PC-9 (cell line): ENCODE results near the gene SAMD11. TPM values are rescaled to one million over a fixed set of nuclear protein-coding genes. Genes with fewer than 3 reads are reported as not detected.

Experiments
- BruUV-seq: library from RNA; stranded (reverse); fragments of 400-500 nt; replicated peaks from 2 replicates; lab custom pipeline; 2021; lab: Mats Ljungman, UMichigan
- CTCF ChIA-PET: fragments of 300-600 bp; sonication (Branson Sonifier 250); formaldehyde crosslinking; loops from one replicate; lab custom pipeline; 2022; ENCODE audit warnings: antibody characterized with exemption; lab: Charles Lee
- POLR2A ChIA-PET: fragments of 300-600 bp; sonication (Branson Sonifier 250); formaldehyde crosslinking; loops from one replicate; lab custom pipeline; 2022; ENCODE audit warnings: antibody characterized with exemption; ENCODE audit not compliant: unreplicated experiment; lab: Charles Lee
- DNase-seq, 2 experiments: peaks; one replicate each; pipeline versions ENCODE4 v3.0.0 to v3.0.0-alpha.2; 2015 to 2022; ENCODE audit warnings: mixed read lengths in 1 of 2
- H2AFZ ChIP-seq: fragments of 200-600 bp; sonication (generic); 2 replicates; pipeline ENCODE4 v1.8.1; 2017; ENCODE audit warnings: antibody characterized with exemption
- H3F3A ChIP-seq: fragments of 200-600 bp; sonication (generic); 2 replicates; pipeline ENCODE4 v1.8.1; 2017; ENCODE audit warnings: antibody characterized with exemption, mild to moderate bottlenecking, low read depth; ENCODE audit not compliant: insufficient read depth
- H3K27ac ChIP-seq: fragments of 200-600 bp; sonication (generic); 2 replicates; pipeline ENCODE4 v1.6.1; 2016; ENCODE audit warnings: mixed run types
- H3K27me3 ChIP-seq: fragments of 200-600 bp; sonication (generic); 2 replicates; pipeline ENCODE4 v1.6.1; 2016; ENCODE audit warnings: low read depth, mixed run types; ENCODE audit not compliant: insufficient read depth
- H3K36me3 ChIP-seq: fragments of 200-600 bp; sonication (generic); 2 replicates; pipeline ENCODE4 v1.6.1; 2016; ENCODE audit warnings: low read depth, mixed run types
- H3K4me1 ChIP-seq: fragments of 200-600 bp; sonication (generic); replicated peaks from 2 replicates; pipeline ENCODE4 v1.6.1; 2016; ENCODE audit warnings: mixed run types; ENCODE audit not compliant: insufficient read depth
- H3K4me2 ChIP-seq: fragments of 200-600 bp; sonication (generic); 2 replicates; pipeline ENCODE4 v1.6.1; 2017; ENCODE audit warnings: mixed run types
- H3K4me3 ChIP-seq: fragments of 200-600 bp; sonication (generic); 2 replicates; pipeline ENCODE4 v1.6.1; 2016; ENCODE audit warnings: mixed run types
- H3K79me2 ChIP-seq: fragments of 200-600 bp; sonication (generic); 2 replicates; pipeline ENCODE4 v1.6.1; 2017; ENCODE audit warnings: low read depth, mixed run types
- H3K9me2 ChIP-seq: fragments of 200-600 bp; sonication (generic); 2 replicates; pipeline ENCODE4 v1.8.1; 2017; ENCODE audit warnings: mild to moderate bottlenecking; ENCODE audit not compliant: insufficient read depth
- H3K9me3 ChIP-seq: fragments of 200-600 bp; sonication (generic); 2 replicates; pipeline ENCODE4 v1.8.1; 2016; ENCODE audit warnings: low read depth; ENCODE audit not compliant: insufficient read depth
- H4K20me1 ChIP-seq: fragments of 200-600 bp; sonication (generic); 2 replicates; pipeline ENCODE4 v1.8.1; 2017; ENCODE audit not compliant: insufficient read depth
- CTCF ChIP-seq: fragments of 200-600 bp; sonication (generic); conservative IDR thresholded peaks from 2 replicates; pipeline ENCODE4 v1.6.1; 2017; ENCODE audit warnings: mixed run types, antibody characterized with exemption, mild to moderate bottlenecking, moderate library complexity
- EZH2 ChIP-seq: fragments of 200-600 bp; sonication (generic); IDR thresholded peaks from 2 replicates; pipeline ENCODE4 v1.8.0; 2017; ENCODE audit warnings: antibody characterized with exemption, low read depth
- intact Hi-C: fragments of 100-400 bp; cut with micrococcal nuclease; formaldehyde crosslinking; loops from one replicate; pipeline ENCODE4 v1.10.0; 2022; ENCODE audit not compliant: unreplicated experiment
- total RNA-seq: library from RNA; stranded (reverse); gene quantifications from 2 replicates; pipeline ENCODE4 v1.2.3, GENCODE V29; 2021

SAMD11 gene
- total RNA-seq, 1 experiment from 2014 or later, result 0.59 TPM

DNA sequence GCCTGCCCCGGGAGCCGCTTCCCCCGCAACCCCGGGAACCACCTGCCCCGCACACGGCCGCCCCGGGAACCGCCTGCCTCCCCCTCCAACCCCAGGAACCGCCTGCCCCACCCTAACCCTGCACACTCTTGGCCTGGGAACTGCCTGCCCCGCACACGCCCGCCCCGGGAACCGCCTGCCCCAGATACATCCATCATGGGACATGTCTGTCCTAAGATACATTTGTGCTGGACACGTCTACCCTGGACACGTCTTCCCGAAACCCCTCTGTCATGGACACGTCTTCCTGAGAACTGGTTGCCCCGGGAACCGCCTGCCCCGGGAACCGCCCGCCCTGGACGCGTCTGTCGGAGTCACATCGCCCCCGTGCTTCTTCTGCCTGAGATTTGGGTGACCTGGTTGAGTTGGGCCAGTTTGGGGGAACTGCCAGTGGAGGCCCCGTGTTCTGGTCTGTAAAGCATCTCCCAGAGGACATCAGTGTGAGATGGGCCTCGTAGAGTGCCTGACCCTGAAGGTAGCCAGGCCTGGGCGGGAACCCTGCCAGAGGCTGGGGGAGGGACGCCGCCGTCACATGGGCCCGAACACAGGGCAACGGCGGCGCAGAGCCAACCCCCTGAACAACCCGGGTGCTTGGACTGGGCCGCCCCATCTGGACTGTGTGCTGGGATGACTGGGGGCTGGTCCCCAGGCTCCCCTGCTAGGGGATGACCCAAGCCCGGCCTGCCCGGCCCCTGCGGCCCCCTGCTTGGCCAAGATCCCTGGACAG is 54.5 kb downstream of the SAMD11 start:
- no TSS peak for BruUV-seq
- POLR2A ChIA-PET, result no interaction called here

DNA sequence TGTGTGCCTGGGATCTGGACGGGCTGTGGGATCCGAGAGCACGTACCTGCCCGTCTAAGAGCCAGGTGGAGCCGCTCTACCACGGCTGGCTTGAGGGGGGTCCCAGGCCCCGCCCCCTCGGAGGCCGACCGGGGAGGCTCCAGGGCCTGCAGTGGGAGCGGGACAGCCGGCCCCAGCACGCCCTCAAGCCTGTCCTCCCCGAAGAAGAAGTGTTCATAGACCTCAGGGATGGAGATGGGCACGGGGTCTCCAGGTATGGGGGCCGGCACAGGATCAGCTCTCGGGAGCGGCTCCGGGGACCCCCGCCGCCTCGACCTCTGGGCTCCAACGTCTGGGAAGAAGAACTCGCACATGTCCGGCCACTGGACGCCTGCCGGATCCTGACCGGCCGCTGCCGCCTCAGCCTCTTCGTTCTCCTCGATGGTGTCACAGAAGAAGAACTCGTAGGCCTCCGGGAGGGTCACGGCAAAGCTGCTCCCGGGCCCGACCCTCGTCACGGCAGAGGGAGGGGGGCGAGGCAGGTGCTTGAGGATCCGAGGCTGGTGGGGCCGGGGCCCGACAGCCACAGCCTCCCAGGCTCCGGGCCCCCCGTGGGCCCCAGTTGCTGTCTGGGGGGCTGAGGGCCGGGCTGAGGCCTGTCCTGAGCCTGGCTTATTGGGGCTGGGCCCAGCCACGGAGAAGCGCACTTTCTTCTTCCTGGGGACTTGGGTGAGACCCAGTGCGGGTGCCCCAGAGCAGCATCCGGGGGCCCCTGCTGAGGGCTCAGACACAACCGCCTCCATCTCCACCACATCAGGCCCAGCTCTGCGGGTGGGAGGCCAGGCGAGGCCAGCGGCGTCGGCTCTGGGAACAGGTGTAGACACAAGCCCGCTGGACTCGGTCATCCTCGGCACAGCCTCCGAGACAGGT is 55.4 kb downstream of the SAMD11 start:
- no peaks in the 10 kb centered on the region for H3K9me3 ChIP-seq
- H3K36me3 ChIP-seq, result no peaks in the 10 kb centered on the region
- DNase-seq, result no peak
- no peak overlapping the region for H3K4me2 ChIP-seq
- H3K4me3 ChIP-seq, result no peak overlapping the region
- intact Hi-C loops, result no loop called here
- H3F3A ChIP-seq, result peaks cover 39% of the 10 kb centered on the region
- no peak overlapping the region for H3K27ac ChIP-seq
- ChIA-PET CTCF (no interaction called here), POLR2A (no interaction called here)
- no TSS peak for BruUV-seq
- no peak for TF ChIP-seq EZH2
- no peak for TF ChIP-seq CTCF
- H3K27me3 ChIP-seq, result no peaks in the 10 kb centered on the region
- no peaks in the 10 kb centered on the region for H3K9me2 ChIP-seq
- H3K4me1 ChIP-seq, result peaks cover 13% of the 10 kb centered on the region
- no peaks in the 10 kb centered on the region for H4K20me1 ChIP-seq
- H3K79me2 ChIP-seq, result no peaks in the 10 kb centered on the region
- H2AFZ ChIP-seq, result no peak overlapping the region

More for the DNA sequence above, 54.5 kb downstream of the SAMD11 start:
- Histone ChIP-seq H3K36me3 (no peaks in the 10 kb centered on the region), H3K4me2 (no peak overlapping the region), H4K20me1 (no peaks in the 10 kb centered on the region), H3K9me2 (no peaks in the 10 kb centered on the region), H3K9me3 (no peaks in the 10 kb centered on the region), H2AFZ (no peak overlapping the region), H3K27ac (no peak overlapping the region), H3K4me1 (peaks cover 13% of the 10 kb centered on the region), H3K27me3 (no peaks in the 10 kb centered on the region), H3K4me3 (no peak overlapping the region), H3K79me2 (no peaks in the 10 kb centered on the region), H3F3A (peaks cover 34% of the 10 kb centered on the region)
- CTCF ChIA-PET, result no interaction called here
- TF ChIP-seq CTCF (no peak), EZH2 (no peak)
- no peak for DNase-seq
- intact Hi-C loops, result no loop called here

- BruUV-seq, result no TSS peak
- DNase-seq, result no peak
- Histone ChIP-seq H3K27me3 (no peaks in the 10 kb centered on the region), H3K9me3 (no peaks in the 10 kb centered on the region), H2AFZ (no peak overlapping the region), H3K27ac (no peak overlapping the region), H4K20me1 (no peaks in the 10 kb centered on the region), H3K9me2 (no peaks in the 10 kb centered on the region), H3K36me3 (no peaks in the 10 kb centered on the region), H3K79me2 (no peaks in the 10 kb centered on the region), H3F3A (peaks cover 38% of the 10 kb centered on the region), H3K4me1 (peaks cover 12% of the 10 kb centered on the region), H3K4me3 (no peak overlapping the region), H3K4me2 (no peak overlapping the region)
- intact Hi-C loops, result loop anchor here (5.0 to 10.0 kb wide), 2 partner anchors 255 to 313 kb away; partner anchors contain the start of genes B3GALT6 and SDF4
- ChIA-PET CTCF (no interaction called here), POLR2A (no interaction called here)
- TF ChIP-seq EZH2, result no peak
- TF ChIP-seq CTCF, result no peak
Observed at GRCh38 chr1:979744-980072, 56.0 kb downstream of the SAMD11 start.
